ENCODE data around the gene YIPF1.

The YIPF1 gene

DNA sequence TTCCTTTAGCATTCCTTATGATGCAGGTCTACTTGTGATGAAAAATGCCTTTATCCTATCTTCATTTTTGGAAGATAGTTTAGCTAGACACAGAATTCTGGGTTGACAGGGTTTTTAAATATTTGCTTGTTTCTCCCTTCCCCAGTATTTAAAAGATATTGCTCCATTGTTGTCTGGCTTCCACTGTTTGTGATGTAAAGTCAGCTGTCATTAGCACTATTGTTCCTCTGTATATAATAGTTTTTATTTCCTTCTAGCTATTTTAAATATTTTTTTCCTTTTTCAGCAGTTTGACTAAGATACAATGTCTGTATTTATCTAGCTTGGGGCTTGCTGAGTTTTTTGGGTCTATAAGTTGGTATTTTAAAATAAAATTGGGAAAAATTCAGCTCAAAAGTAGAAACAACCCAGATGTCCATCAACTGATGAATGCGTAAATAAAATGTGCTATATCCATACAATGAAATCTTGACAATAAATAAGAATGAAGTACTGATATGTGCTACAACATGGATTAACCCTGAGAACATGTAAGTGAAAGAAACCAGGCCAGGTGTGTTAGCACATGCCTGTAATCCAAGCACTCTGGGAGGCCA lies 44.7 kb upstream of the YIPF1 start:
- TF ChIP-seq CTCF (IDR thresholded peaks at IDR 0.05; ENCODE audit: low read depth, low read length), result no peak
- no peak overlapping the region for H3K4me3 ChIP-seq (ENCODE audit: low read length)
- H3K9me3 ChIP-seq (ENCODE audit: insufficient read depth, low read length), result peaks cover 6% of the 10 kb centered on the region; the same call in 1 of the 2 replicates
- no peak overlapping the region for H3K4me2 ChIP-seq (ENCODE audit: low read length)
- H3K27ac ChIP-seq (ENCODE audit: low read length), result no peak overlapping the region
- H3K79me2 ChIP-seq (ENCODE audit: low read length), result no peaks in the 10 kb centered on the region
- no peaks in the 10 kb centered on the region for H3K4me1 ChIP-seq (ENCODE audit: low read length)
- no peaks in the 10 kb centered on the region for H4K20me1 ChIP-seq (ENCODE audit: insufficient read depth, low read length)
- H3K27me3 ChIP-seq (ENCODE audit: low read depth, low read length), result no peaks in the 10 kb centered on the region
- H2AFZ ChIP-seq (ENCODE audit: low read depth, low read length), result no peak overlapping the region
- H3K36me3 ChIP-seq (replicated peaks; ENCODE audit: low read depth, low read length), result peaks cover 16% of the 10 kb centered on the region
- no peak overlapping the region for H3K9ac ChIP-seq (ENCODE audit: low read length)

DNA sequence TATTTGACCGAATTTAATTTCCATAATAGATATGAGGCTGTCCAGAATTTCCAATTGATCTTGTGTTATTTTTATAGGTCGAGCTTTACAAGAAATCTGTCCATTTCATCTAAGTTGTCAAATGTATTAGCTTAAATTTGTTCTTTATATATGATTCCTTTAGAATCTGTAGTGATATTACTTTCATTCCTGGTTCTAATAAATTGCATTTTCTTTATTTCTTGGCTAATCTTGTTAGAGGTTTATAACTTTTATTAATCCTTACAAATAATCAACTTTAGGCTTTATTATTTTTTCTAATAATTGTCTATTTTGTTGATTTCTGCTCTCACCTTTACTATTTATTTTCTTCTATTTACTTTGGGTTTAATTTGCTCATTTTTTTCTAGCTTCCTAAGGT lies 41.9 kb upstream of the YIPF1 start:
- Histone ChIP-seq H3K36me3 (replicated peaks; ENCODE audit: low read depth, low read length) (peaks cover 21% of the 10 kb centered on the region), H3K9ac (ENCODE audit: low read length) (no peak overlapping the region)
- TF ChIP-seq CTCF (IDR thresholded peaks at IDR 0.05; ENCODE audit: low read depth, low read length), result no peak
- TF ChIP-seq EZH2phosphoT487 (IDR thresholded peaks at IDR 0.05; ENCODE audit: low read depth), result no peak

DNA sequence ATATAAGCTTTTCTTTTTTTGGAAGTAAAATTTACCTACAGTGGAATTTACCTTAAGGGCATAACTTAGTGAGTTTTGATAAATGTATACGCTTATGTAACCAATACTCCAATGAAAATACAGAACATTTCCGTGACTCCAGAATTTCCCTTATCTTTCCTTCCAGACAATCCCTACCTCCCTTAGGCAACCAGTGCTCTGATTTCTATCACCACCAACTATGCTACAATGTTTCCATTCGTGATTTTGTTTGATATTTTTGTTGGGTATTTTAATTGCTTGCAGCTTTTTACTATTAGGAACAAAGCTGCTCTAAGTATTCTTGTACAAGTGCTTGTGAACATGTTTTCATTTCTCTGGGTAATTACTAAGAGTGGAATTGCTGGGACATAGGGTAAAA lies 41.3 kb upstream of the YIPF1 start:
- Histone ChIP-seq H3K9ac (ENCODE audit: low read length) (no peak overlapping the region), H3K27me3 (ENCODE audit: low read depth, low read length) (no peaks in the 10 kb centered on the region), H3K36me3 (replicated peaks; ENCODE audit: low read depth, low read length) (peaks cover 19% of the 10 kb centered on the region), H3K79me2 (ENCODE audit: low read length) (no peaks in the 10 kb centered on the region), H3K4me1 (ENCODE audit: low read length) (no peaks in the 10 kb centered on the region), H3K9me3 (ENCODE audit: insufficient read depth, low read length) (peaks cover 6% of the 10 kb centered on the region; the same call in 1 of the 2 replicates), H2AFZ (ENCODE audit: low read depth, low read length) (no peak overlapping the region), H3K27ac (ENCODE audit: low read length) (no peak overlapping the region), H3K4me3 (ENCODE audit: low read length) (no peak overlapping the region), H3K4me2 (ENCODE audit: low read length) (no peak overlapping the region), H4K20me1 (ENCODE audit: insufficient read depth, low read length) (no peaks in the 10 kb centered on the region)
- no peak for TF ChIP-seq EZH2phosphoT487 (IDR thresholded peaks at IDR 0.05; ENCODE audit: low read depth)
- no peak for TF ChIP-seq CTCF (IDR thresholded peaks at IDR 0.05; ENCODE audit: low read depth, low read length)

More for the DNA sequence above, 41.9 kb upstream of the YIPF1 start:
- no peaks in the 10 kb centered on the region for H4K20me1 ChIP-seq (ENCODE audit: insufficient read depth, low read length)
- H2AFZ ChIP-seq (ENCODE audit: low read depth, low read length), result no peak overlapping the region
- peaks cover 6% of the 10 kb centered on the region; the same call in 1 of the 2 replicates for H3K9me3 ChIP-seq (ENCODE audit: insufficient read depth, low read length)
- no peak overlapping the region for H3K4me2 ChIP-seq (ENCODE audit: low read length)
- H3K4me3 ChIP-seq (ENCODE audit: low read length), result no peak overlapping the region
- no peak overlapping the region for H3K27ac ChIP-seq (ENCODE audit: low read length)
- H3K4me1 ChIP-seq (ENCODE audit: low read length), result no peaks in the 10 kb centered on the region
- no peaks in the 10 kb centered on the region for H3K27me3 ChIP-seq (ENCODE audit: low read depth, low read length)
- H3K79me2 ChIP-seq (ENCODE audit: low read length), result no peaks in the 10 kb centered on the region

GRCh38 chr1:53929246-53929960 lies 39.8 kb upstream of the YIPF1 start:
- Histone ChIP-seq H3K9me3 (ENCODE audit: insufficient read depth, low read length) (peaks cover 3% of the 10 kb centered on the region; the same call in 1 of the 2 replicates), H3K36me3 (replicated peaks; ENCODE audit: low read depth, low read length) (peaks cover 14% of the 10 kb centered on the region), H3K9ac (ENCODE audit: low read length) (no peak overlapping the region), H3K4me2 (ENCODE audit: low read length) (no peak overlapping the region), H3K79me2 (ENCODE audit: low read length) (no peaks in the 10 kb centered on the region), H3K4me1 (ENCODE audit: low read length) (peaks cover 4% of the 10 kb centered on the region; the same call in 1 of the 2 replicates), H3K4me3 (ENCODE audit: low read length) (no peak overlapping the region), H4K20me1 (ENCODE audit: insufficient read depth, low read length) (no peaks in the 10 kb centered on the region), H2AFZ (ENCODE audit: low read depth, low read length) (no peak overlapping the region), H3K27me3 (ENCODE audit: low read depth, low read length) (no peaks in the 10 kb centered on the region), H3K27ac (ENCODE audit: low read length) (no peak overlapping the region)
- TF ChIP-seq EZH2phosphoT487 (IDR thresholded peaks at IDR 0.05; ENCODE audit: low read depth), result no peak
- no peak for TF ChIP-seq CTCF (IDR thresholded peaks at IDR 0.05; ENCODE audit: low read depth, low read length)

Data from OCI-LY3 (cell line).